GM21360 (cell line): Measurements from ENCODE around the gene SOX6.

Experiments used
- ATAC-seq: cut with Tn5 transposase; IDR thresholded peaks from one replicate; pipeline ENCODE4 v1.9.1; 2021; ENCODE audit warnings: mild to moderate bottlenecking, moderate library complexity; ENCODE audit not compliant: unreplicated experiment

SOX6 gene

DNA sequence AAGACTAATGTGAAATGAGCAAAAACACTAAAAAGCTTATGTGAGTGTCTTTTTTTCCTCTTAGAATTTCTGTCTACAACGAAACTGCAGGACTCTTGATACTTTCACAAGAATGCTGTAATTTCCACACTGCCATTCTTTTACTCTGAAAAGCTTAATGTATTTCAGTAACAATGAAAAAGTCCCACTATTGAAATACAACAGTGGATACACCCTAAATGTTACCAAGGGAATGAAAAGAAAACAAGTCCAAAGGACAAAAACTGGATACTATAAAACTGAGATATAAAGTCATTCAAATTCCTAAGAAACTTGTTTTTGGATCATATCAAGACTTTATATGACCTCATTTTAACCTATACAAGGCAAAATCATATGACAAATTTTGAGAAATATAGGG, 77.4 kb downstream of the SOX6 start:
- no peak for ATAC-seq

DNA sequence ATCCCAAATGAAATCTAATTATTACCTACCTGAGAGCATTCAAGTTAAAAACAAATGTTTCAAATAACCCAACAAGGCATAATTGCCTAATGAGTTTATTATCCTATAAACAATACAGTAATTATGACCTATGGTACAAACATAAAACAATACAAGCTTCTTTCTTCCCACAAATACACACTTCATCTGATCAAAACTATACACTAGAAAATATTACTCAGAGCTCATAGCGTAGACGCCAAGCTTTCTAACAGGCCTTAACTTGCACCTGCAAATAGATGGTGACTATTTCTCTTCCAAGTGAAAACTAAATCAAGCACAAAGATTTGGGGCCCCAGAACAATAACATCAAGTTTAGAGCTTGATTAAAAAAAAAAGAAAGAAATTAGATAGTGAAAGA, 78.1 kb downstream of the SOX6 start:
- ATAC-seq, result no peak

DNA sequence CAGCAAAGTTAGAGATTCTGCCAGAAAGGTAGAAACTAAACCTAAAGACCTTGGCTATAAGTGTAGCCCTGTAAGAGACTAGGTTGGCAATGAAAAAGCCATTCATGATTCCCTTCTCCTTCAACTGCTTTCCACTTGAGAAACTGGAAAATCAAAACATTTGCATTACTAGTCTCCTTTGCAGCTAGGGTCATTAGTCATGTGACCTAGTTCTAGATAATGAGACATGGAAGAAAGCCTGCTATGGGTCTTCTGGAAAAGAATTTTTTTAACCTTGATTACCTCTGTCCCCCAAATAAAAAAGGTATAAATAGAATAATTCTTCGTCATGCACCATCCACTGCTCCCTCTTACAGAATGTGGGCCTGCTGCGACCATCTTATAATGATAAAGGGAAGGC, 80.1 kb downstream of the SOX6 start:
- ATAC-seq, result no peak

DNA sequence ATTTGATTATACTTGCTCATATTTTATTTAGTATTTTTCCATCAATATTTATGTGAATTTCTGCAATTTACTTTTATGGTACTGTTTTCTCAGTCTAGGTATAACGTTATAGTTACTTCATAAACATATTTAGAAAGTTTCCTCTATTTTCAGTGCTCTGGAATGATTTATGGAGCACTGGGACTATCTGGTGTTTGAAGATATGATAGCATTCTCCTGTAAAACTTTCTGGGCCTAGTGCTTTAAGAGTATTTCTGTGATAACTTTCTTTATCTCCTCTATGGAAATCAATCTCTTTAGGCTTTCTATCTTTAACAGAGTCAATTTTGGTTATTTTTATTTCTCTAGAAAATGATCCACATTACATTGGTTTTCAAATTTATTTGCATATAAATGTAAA, 85.1 kb downstream of the SOX6 start:
- no peak for ATAC-seq

DNA sequence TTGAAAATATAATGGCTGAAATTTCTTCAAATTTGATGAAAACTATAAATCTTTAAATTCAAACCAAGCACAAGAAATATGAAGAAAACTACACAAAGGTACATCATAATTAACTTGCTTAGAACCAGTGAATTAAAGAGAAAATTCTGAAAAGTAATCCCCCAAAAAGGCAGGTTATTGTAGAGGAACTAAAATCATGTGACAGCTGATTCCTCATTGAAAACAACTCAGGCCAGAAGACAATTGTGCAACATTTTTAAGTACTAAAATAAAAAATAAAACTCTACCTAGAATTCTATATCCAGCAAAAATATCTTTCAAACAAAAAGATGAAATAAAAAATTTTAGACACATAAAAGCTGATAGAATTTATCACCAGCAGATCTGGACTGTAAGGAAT, 90.3 kb downstream of the SOX6 start:
- no peak for ATAC-seq

DNA sequence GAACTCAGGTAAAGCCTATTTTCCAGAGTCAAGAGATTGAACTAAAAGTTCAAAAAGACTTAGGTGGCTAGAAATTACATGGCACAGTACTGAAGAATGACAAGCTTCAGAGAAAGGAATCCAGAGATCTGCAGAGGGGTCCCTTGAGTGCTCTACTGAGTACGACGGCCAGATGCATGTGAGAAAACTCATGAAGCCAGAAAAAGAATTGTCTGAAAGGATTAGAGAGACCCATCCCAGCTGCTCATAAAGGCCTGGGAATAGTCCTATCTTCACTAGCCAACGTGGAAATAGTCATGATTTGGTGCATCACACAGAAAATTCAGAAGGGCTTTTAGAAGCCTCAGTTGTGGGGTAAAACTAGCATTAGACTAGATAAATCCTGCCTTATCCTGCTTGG, 91.3 kb downstream of the SOX6 start:
- ATAC-seq, result no peak

DNA sequence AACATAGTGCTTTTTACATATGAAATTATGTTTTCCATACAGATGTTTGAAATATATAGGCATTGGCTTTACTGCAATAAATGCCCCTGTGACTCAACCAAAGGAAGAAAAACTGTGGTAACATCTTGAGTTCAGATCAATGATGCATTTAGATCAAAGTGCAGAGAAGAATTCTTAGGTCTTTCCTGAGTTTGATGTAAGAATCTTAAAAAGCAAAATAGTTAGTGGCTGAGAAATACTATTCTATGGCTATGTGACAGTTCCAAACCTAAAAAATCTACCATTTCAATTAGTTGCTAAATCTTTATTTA, 93.7 kb downstream of the SOX6 start:
- no peak for ATAC-seq

DNA sequence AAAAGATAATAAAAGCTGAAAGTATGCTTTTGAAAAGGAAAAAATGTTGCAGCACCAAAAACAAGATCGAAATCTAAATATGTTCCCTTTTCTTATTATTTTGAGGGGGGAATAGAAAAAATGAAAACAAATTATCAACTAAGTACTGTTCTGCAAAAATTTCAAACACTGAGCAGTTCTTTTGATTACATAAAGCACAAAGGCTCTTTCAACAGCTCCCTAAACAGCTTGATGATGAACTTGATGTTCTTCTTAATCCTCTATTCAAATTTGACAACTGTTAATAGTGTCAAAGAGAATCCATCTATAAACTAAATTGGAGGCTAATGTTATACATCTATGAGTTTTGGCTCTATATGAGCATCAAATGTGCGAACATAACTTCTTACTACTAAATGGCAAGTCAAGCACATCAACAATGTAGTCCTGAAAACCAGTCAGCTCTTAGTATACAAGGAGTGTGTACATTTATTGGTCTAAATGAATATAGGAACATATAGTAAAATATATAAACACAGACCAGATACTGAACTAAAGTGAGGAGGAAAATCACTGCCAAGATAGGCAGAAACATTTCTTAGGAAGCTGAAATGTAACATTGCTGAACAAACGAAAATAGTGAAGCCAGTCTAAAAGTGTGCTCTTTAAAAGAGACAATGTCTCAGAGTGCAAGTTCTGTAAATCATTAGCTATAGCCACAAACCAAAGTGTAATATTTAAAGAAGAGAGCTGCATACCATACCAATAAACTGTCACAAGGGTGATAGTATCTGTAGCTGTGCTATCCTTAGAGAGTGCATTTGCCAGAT, 94.3 kb downstream of the SOX6 start:
- ATAC-seq, result no peak

DNA sequence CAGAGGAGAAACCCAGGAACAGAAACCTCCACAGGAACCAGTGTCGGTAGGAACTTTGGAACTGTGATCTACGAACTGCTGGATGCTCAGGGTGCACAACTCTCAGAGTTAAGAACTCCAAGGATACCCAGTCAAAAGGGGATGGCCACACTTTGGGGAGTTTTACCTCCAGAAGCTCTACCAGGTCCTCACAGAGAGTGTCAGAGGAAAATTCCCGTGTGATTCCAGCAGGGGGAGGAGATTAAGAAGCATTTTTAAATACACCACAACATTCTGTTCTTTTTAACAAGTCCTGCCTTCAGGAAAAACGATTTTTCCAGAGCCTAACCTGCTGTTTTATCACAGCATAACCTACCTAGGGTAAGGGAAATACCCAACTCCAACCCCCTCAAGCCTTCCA, 104.0 kb downstream of the SOX6 start:
- ATAC-seq, result no peak

DNA sequence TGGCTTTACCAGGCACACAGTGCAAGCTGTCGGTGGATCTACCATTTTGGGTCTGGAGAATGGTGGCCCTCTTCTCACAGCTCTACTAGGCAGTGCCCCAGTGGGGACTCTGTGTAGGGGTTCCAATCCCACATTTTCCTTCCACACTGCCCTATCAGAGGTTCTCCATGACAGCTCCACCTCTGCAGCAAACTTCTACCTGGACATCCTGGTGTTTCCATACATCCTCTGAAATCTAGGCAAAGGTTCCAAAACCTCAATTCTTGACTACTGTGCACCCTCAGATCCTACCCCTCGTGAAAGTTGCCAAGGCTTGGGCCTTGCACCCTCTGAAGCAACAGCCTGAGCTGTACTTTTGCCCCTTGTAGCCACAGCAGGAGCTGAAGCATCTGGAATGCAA, 108.1 kb downstream of the SOX6 start:
- ATAC-seq, result no peak

DNA sequence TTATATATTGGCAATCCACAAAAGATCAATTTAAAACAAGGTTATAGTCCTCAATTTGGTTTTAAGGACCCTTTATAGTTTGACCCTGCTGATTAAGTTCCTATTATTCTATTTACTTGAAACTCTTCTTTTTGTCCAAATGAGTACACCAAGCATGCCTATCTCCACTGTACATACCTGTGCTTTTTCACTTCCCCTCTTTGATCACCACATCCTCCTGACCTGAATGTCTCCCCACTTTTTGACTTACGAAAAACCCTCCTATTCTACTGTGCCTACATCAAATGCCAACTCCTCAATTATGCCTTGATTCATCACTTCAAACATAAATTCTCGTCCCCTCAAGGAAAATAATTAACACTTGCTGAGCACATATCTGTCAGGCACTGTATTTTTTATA, 113.5 kb downstream of the SOX6 start:
- ATAC-seq, result no peak

DNA sequence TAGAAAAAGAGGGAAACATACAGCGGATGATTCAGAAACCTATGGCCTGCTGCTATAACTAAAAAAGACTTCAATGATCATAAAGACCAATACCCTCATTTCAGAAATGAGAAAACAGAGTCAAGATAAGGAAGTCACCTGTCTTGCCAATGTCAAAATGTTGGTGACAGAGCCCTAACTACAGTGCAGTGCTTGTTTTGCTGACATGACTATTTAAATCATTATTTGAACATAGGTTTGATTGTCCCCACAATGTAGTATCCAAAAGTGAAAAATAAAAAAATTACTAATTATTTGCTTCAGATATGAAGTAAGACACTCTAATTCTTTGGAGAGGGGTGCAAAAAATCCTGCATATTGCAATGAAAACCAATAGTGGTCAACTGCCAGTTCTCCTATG, 115.7 kb downstream of the SOX6 start:
- ATAC-seq, result no peak

DNA sequence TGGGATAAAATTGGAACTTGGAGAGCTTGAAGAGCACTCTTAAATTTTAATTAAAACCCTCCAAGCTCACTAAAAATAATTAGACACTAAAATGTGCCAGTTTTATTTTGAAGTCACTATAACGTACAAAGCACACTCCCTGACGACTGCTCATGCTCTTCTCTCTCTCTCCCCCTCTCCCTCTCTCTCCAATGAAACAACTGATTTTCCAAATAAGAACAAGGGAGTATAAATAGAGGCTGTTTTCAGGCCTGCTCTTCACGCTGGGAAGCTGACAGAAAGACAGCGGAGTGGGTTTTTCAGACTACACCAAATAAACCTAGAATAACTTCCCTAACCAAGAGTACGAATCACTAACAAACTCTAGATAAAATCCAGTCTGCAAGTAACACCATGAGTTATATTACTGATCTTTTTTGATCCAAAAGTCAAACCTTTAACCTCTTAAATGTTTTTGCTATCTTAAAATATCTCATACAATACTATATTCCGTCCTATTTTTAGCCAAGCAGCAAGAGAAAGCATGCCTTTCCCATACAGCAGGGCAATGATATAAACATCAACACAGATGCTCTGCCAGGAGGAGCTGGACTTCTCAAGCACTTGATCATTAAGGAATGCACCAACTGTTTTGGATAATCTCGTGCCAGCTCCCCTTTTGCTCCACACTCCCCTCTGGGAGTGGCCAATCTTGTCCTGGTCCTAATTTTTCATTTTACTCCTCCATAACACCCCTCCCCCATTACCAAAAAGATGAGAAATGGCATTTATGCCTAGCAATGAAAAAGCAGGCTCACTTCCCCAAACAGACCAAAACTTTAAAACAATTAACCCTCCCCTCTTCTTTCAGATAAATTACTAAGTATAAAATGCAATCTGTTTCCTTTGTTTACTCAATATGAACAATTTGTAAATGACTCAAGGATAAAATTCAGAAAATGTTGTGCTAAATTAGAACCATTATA, 116.9 kb downstream of the SOX6 start:
- ATAC-seq, result no peak

DNA sequence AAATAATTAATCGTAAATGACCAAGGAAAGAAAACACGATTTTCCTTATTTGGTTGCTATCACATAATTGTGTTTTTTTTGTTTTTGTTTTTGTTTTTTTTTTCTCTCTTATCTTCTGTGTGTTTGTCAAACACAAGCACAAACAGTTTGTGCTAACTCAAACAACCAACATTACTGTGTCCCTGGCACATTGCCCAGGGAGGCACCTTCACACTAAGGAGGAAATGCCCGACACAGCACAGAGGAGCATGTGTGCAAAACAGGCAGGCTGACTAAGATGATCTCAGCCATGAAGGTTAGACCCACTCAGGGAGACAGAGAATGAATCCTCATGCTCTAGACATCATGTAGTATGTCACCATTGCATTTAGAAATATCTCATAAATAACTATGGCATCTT, 130.1 kb downstream of the SOX6 start:
- ATAC-seq, result no peak

DNA sequence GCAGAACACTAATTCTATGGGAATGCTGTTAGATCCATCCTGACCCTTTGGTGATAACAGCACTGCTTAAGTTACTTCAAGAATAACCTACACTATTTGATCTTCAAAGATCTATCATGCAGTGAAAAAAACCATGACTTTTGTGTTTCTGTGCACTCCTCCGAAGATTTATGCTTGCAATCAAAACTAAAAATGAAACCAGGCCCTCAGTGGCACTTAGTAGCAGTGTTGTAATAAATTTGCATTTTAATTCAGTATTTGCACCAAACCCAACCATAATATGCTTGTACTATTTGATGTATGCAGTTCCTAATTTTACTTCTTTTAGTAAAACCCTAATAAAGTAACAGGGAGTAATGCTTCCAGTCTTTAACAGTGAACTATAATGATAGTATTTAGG, 130.7 kb downstream of the SOX6 start:
- no peak for ATAC-seq

DNA sequence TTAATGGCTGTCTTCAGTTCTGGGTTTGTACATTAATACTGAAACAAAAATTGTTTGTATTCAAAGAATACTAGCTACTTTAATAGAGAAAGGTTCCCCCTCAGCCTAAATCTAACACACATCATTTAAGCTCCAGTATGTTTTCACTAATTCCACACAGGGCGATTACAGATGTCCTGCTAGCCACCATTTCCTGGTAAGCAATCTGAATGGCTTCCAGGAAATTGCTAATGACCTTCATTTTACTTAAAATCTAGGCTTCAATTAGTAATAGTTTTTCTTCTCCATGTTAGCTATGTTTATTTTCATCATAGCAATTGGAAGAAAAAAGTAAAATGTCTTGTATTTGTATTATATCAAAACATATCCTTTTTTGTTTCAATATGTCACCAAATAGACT, 132.8 kb downstream of the SOX6 start:
- no peak for ATAC-seq

DNA sequence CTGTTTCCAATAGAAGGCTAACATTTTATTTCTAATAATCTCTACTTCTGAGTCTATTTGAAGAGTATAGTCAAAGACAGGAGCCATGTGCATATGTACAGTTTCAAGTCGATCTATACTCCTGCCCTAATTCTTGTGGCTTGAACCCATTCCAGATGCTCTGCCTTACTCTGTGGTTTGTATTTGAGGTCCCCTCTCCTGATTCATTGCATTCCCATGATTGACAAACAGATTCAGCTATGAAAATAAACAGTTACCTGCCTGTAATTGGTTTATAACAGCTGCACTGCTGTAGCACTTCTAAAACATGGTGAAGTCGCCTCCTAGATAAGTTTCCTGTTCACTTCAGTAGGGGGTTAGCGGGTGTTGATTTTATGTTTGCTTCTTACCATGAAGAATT, 138.7 kb downstream of the SOX6 start:
- ATAC-seq, result no peak

DNA sequence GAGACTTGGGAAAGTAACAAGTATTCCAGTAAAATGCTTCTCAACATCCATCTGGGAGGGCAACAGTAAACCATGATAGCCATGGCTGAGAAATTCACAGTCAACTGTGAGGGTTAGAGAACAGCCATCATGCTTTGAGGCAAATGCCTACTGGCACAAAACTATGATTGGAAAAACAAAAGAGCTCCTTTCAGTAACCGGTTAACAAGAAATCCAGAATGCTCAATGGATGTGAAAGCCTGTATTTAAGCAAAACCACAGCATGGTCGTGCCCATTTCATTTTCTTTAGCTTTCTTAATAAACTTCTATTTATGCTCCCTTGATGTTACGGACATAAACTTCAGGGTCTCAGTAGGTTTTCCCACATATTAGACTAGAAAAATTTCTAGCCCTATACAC, 139.5 kb downstream of the SOX6 start:
- no peak for ATAC-seq

DNA sequence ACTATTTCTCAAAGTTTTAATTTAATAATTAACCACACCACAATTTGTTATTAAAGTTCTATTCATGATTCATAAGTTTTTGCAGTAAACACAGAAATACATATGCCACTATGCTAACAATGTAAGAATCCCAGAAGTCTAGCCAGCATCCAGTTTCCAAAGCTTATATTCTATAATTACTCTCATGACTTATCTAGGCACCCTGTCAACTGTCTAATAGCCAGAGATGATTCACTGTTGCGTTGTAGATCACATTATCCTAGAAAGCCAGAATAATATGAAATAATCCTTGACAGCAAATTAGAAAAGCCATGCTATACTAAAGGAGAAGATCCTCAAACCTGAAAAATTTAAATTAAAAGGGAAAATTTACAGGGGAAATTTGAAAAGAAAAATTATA, 141.0 kb downstream of the SOX6 start:
- no peak for ATAC-seq

DNA sequence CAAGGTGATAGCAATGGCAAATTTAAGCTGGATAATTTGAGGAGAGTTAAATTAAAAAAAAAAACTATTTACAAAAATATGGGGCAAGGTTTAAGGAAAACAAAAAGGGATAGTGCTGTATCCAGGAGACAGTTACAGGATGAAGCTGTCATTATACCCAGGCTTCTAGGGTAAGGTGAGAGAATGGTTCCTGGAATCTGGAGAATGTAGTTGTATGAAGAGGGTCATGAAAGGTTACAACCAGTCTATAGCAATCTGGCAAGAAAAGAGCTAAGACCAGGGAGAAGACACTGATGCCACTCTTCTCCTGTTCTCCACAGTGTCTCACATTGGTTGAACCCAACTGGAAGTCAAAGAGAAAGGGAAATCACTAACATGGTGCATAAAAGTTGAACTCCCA, 144.9 kb downstream of the SOX6 start:
- no peak for ATAC-seq

DNA sequence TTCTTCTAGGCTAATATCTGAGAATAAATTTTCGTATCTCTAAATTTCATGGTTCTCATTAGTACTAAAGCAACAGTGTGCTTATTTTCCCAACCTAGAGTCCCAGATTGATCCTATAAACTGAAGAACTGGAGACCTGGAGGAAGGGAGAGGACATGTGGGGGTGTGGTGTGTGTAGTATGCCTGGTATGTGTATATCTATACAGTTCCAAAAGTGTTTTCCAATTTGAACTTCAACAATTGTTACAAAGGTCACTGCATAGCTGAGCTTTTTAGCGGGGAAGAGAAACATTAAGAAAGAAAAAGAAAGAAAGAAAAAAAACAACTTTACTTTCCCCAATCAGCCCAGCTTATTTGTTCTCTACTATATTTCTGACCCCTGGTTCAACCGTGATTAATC, 152.1 kb downstream of the SOX6 start:
- no peak for ATAC-seq

DNA sequence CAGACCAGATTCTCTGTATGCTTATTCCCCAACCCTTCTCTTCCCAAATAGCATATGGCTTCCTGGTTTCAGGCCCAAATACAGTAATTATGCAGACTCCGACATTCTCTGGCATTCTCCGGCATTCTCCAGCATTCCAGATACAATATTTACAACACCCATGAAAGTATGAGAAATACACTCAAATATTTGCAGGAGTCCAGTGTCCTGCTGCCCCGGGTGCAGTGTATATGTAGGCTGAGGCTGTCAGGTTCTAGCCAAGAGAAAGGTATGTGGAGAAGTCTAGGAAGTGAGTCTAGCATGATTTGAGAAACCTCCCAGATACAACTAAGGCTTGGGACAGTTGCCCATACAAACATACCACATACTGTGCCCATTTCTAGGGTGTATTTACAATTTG, 160.7 kb downstream of the SOX6 start:
- no peak for ATAC-seq
